IPS-18a (cell line): ENCODE measurements around the gene ANKRD10.
"Not testable (repeated sequence)": the region's sequence is repeated elsewhere in the genome, so short reads cannot be mapped to it uniquely, and the experiment has no call there.

Experiments used
- H3K27ac ChIP-seq: one replicate; pipeline ENCODE4 v1.5.1; 2013; ENCODE audit warnings: low read length
- H3K27me3 ChIP-seq: one replicate; pipeline ENCODE4 v1.6.1; 2013; ENCODE audit warnings: mild to moderate bottlenecking, low read length; ENCODE audit not compliant: control insufficient read depth, insufficient read depth
- H3K36me3 ChIP-seq: one replicate; pipeline ENCODE4 v1.6.1; 2013; ENCODE audit warnings: low read depth, low read length; ENCODE audit not compliant: control insufficient read depth
- H3K4me1 ChIP-seq: one replicate; pipeline ENCODE4 v1.6.1; 2013; ENCODE audit warnings: low read depth, low read length; ENCODE audit not compliant: control insufficient read depth
- H3K4me3 ChIP-seq: one replicate; pipeline ENCODE4 v1.5.1; 2013; ENCODE audit warnings: low read length
- H3K9ac ChIP-seq: one replicate; pipeline ENCODE4 v1.6.1; 2013; ENCODE audit warnings: mild to moderate bottlenecking, low read length, moderate library complexity
- H3K9me3 ChIP-seq: one replicate; pipeline ENCODE4 v1.6.1; 2013; ENCODE audit warnings: low read depth, low read length; ENCODE audit not compliant: control insufficient read depth

The ANKRD10 gene

GRCh38 chr13:110953833-110954532 is 39.1 kb upstream of the ANKRD10 start:
- Histone ChIP-seq H3K36me3 (no peaks in the 10 kb centered on the region), H3K4me1 (no peaks in the 10 kb centered on the region), H3K27me3 (no peaks in the 10 kb centered on the region), H3K27ac (no peak overlapping the region), H3K9me3 (no peaks in the 10 kb centered on the region), H3K9ac (no peak overlapping the region), H3K4me3 (no peak overlapping the region)

- H3K4me1 ChIP-seq = no peaks in the 10 kb centered on the region
- H3K9ac ChIP-seq = no peak overlapping the region
- no peak overlapping the region for H3K27ac ChIP-seq
These were observed 38.5 kb upstream of the ANKRD10 start for GRCh38 chr13:110953416-110953815.

GRCh38 chr13:110952135-110952534 is 37.3 kb upstream of the ANKRD10 start:
- H3K27ac ChIP-seq, H3K27me3 ChIP-seq, H3K4me1 ChIP-seq, H3K36me3 ChIP-seq, H3K9ac ChIP-seq, H3K9me3 ChIP-seq, H3K4me3 ChIP-seq: not testable (repeated sequence)

More at GRCh38 chr13:110953416-110953815, 38.5 kb upstream of the ANKRD10 start:
- no peaks in the 10 kb centered on the region for H3K27me3 ChIP-seq
- H3K9me3 ChIP-seq = no peaks in the 10 kb centered on the region
- H3K36me3 ChIP-seq = no peaks in the 10 kb centered on the region
- no peak overlapping the region for H3K4me3 ChIP-seq

GRCh38 chr13:110950819-110951570 is 36.1 kb upstream of the ANKRD10 start:
- Histone ChIP-seq H3K27ac (no peak overlapping the region), H3K9ac (no peak overlapping the region), H3K4me3 (no peak overlapping the region), H3K27me3 (no peaks in the 10 kb centered on the region), H3K36me3 (no peaks in the 10 kb centered on the region), H3K4me1 (no peaks in the 10 kb centered on the region), H3K9me3 (no peaks in the 10 kb centered on the region)

- no peak overlapping the region for H3K27ac ChIP-seq
- H3K9me3 ChIP-seq = no peaks in the 10 kb centered on the region
- no peaks in the 10 kb centered on the region for H3K4me1 ChIP-seq
- no peaks in the 10 kb centered on the region for H3K27me3 ChIP-seq
- no peak overlapping the region for H3K9ac ChIP-seq
- no peak overlapping the region for H3K4me3 ChIP-seq
- H3K36me3 ChIP-seq = no peaks in the 10 kb centered on the region
These were observed 35.5 kb upstream of the ANKRD10 start for GRCh38 chr13:110950356-110950755.

GRCh38 chr13:110949628-110950027 is 34.8 kb upstream of the ANKRD10 start:
- no peak overlapping the region for H3K27ac ChIP-seq
- no peaks in the 10 kb centered on the region for H3K4me1 ChIP-seq
- no peaks in the 10 kb centered on the region for H3K9me3 ChIP-seq
- no peaks in the 10 kb centered on the region for H3K36me3 ChIP-seq
- H3K27me3 ChIP-seq = no peaks in the 10 kb centered on the region
- no peak overlapping the region for H3K4me3 ChIP-seq
- H3K9ac ChIP-seq = no peak overlapping the region

- Histone ChIP-seq H3K9ac (no peak overlapping the region), H3K9me3 (no peaks in the 10 kb centered on the region), H3K27ac (no peak overlapping the region), H3K4me3 (no peak overlapping the region), H3K36me3 (no peaks in the 10 kb centered on the region), H3K4me1 (no peaks in the 10 kb centered on the region), H3K27me3 (no peaks in the 10 kb centered on the region)
These were observed 34.2 kb upstream of the ANKRD10 start for GRCh38 chr13:110949116-110949515.

- not testable (repeated sequence) for H3K36me3 ChIP-seq, H3K27ac ChIP-seq, H3K9ac ChIP-seq, H3K9me3 ChIP-seq, H3K4me3 ChIP-seq, H3K27me3 ChIP-seq, H3K4me1 ChIP-seq
These were observed 32.5 kb upstream of the ANKRD10 start for GRCh38 chr13:110947338-110947737.

GRCh38 chr13:110945928-110946570 is 31.2 kb upstream of the ANKRD10 start:
- H3K9me3 ChIP-seq = no peaks in the 10 kb centered on the region
- H3K36me3 ChIP-seq = no peaks in the 10 kb centered on the region
- no peak overlapping the region for H3K4me3 ChIP-seq
- no peak overlapping the region for H3K27ac ChIP-seq
- H3K9ac ChIP-seq = no peak overlapping the region
- H3K4me1 ChIP-seq = no peaks in the 10 kb centered on the region
- no peaks in the 10 kb centered on the region for H3K27me3 ChIP-seq

GRCh38 chr13:110944968-110945927 is 30.4 kb upstream of the ANKRD10 start:
- Histone ChIP-seq H3K27ac (no peak overlapping the region), H3K9ac (no peak overlapping the region), H3K9me3 (no peaks in the 10 kb centered on the region), H3K4me3 (no peak overlapping the region), H3K27me3 (no peaks in the 10 kb centered on the region), H3K36me3 (no peaks in the 10 kb centered on the region), H3K4me1 (no peaks in the 10 kb centered on the region)
